OCI-LY1 (cell line): ENCODE results near the gene FHIT.

Source experiments
- H2AFZ ChIP-seq: fragments of 200-600 bp; sonication (generic), shearing (Covaris generic); 2 replicates; pipeline ENCODE4 v1.6.0; 2014; ENCODE audit warnings: antibody characterized with exemption, mild to moderate bottlenecking, low read length
- H3F3A ChIP-seq: fragments of 200-600 bp; sonication (generic), shearing (Covaris generic); 2 replicates; pipeline ENCODE4 v1.6.0; 2014; ENCODE audit warnings: mild to moderate bottlenecking, antibody characterized with exemption, low read length, moderate library complexity; ENCODE audit not compliant: insufficient read depth
- H3K27ac ChIP-seq: fragments of 200-600 bp; sonication (generic); 2 replicates; pipeline ENCODE4 v1.5.1; 2014; ENCODE audit warnings: low read length, mixed run types, mild to moderate bottlenecking, low read depth; ENCODE audit not compliant: poor library complexity, severe bottlenecking
- H3K27me3 ChIP-seq: fragments of 200-600 bp; sonication (generic); 2 replicates; pipeline ENCODE4 v1.6.0; 2014; ENCODE audit warnings: antibody characterized with exemption, mild to moderate bottlenecking, low read length, moderate library complexity; ENCODE audit not compliant: insufficient read depth
- H3K36me3 ChIP-seq: fragments of 200-600 bp; sonication (generic); 2 replicates; pipeline ENCODE4 v1.6.1; 2014; ENCODE audit warnings: mild to moderate bottlenecking, antibody characterized with exemption, low read length, moderate library complexity, mixed read lengths; ENCODE audit not compliant: insufficient read depth
- H3K4me1 ChIP-seq: fragments of 200-600 bp; sonication (generic); 2 replicates; pipeline ENCODE4 v1.5.1; 2014; ENCODE audit warnings: mild to moderate bottlenecking, low read length, moderate library complexity; ENCODE audit not compliant: insufficient read depth, severe bottlenecking
- H3K4me2 ChIP-seq: fragments of 200-600 bp; sonication (generic), shearing (Covaris generic); 2 replicates; pipeline ENCODE4 v1.6.1; 2014; ENCODE audit warnings: low read length
- H3K4me3 ChIP-seq: fragments of 200-600 bp; sonication (generic); 2 replicates; pipeline ENCODE4 v1.5.1; 2014; ENCODE audit warnings: low read length, low read depth, mild to moderate bottlenecking, mixed read lengths; ENCODE audit not compliant: poor library complexity, severe bottlenecking
- H3K79me2 ChIP-seq: fragments of 200-600 bp; shearing (Covaris generic); 2 replicates; pipeline ENCODE4 v1.6.1; 2016; ENCODE audit warnings: mixed run types, low read length, mixed read lengths; ENCODE audit not compliant: insufficient read depth
- H3K9ac ChIP-seq: fragments of 200-600 bp; sonication (generic), shearing (Covaris generic); 2 replicates; pipeline ENCODE4 v1.6.1; 2014; ENCODE audit warnings: mild to moderate bottlenecking, low read length, mixed read lengths
- H3K9me2 ChIP-seq: fragments of 200-600 bp; sonication (generic), shearing (Covaris generic); 2 replicates; pipeline ENCODE4 v1.6.1; 2014; ENCODE audit warnings: low read depth, mild to moderate bottlenecking, low read length, mixed read lengths
- H3K9me3 ChIP-seq: fragments of 200-600 bp; shearing (Covaris generic); 2 replicates; pipeline ENCODE4 v1.6.1; 2014; ENCODE audit warnings: low read length, mixed read lengths
- H4K20me1 ChIP-seq: fragments of 200-600 bp; sonication (generic), shearing (Covaris generic); 2 replicates; pipeline ENCODE4 v1.6.0; 2016; ENCODE audit warnings: mild to moderate bottlenecking, low read length; ENCODE audit not compliant: insufficient read depth
- EZH2 ChIP-seq: fragments of 200-600 bp; sonication (generic), shearing (Covaris generic); IDR thresholded peaks from 2 replicates; pipeline ENCODE4 v1.8.0; 2017; ENCODE audit warnings: borderline replicate concordance, mixed run types, mild to moderate bottlenecking, antibody characterized with exemption, low read length, moderate library complexity, mixed read lengths
- TF ChIP-seq, protein P1 (sequence below): fragments of 200-600 bp; sonication (generic), shearing (Covaris generic); IDR thresholded peaks from 2 replicates; pipeline ENCODE4 v1.5.1; 2017; ENCODE audit warnings: mild to moderate bottlenecking, antibody characterized with exemption, low read length, moderate library complexity, mixed read lengths

FHIT gene

DNA sequence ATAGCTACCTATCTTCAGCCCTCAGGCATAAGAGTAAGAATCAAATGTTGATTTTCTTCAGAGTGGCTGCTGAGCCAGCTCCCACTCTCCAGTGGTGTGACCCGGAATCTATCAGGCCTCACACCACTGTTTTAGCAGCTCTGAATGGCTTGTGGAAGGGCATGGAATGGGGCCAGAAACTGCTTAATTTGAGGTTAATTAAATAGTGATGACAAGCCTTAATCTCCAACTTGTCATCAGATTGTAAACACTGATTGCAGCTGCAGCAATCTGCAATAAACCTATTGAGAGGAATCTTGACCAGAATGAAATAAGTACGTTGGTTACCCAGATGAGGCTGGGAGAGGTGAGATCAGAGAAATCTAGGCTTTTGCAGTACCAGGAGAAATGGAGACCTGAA lies 317.4 kb downstream of the FHIT start:
- TF ChIP-seq, protein P1, sequence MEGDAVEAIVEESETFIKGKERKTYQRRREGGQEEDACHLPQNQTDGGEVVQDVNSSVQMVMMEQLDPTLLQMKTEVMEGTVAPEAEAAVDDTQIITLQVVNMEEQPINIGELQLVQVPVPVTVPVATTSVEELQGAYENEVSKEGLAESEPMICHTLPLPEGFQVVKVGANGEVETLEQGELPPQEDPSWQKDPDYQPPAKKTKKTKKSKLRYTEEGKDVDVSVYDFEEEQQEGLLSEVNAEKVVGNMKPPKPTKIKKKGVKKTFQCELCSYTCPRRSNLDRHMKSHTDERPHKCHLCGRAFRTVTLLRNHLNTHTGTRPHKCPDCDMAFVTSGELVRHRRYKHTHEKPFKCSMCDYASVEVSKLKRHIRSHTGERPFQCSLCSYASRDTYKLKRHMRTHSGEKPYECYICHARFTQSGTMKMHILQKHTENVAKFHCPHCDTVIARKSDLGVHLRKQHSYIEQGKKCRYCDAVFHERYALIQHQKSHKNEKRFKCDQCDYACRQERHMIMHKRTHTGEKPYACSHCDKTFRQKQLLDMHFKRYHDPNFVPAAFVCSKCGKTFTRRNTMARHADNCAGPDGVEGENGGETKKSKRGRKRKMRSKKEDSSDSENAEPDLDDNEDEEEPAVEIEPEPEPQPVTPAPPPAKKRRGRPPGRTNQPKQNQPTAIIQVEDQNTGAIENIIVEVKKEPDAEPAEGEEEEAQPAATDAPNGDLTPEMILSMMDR = no peak
- no peak for TF ChIP-seq EZH2
- Histone ChIP-seq H4K20me1 (no peaks in the 10 kb centered on the region), H3K9me2 (no peaks in the 10 kb centered on the region), H2AFZ (no peak overlapping the region), H3K36me3 (no peaks in the 10 kb centered on the region), H3K4me3 (no peak overlapping the region), H3K9me3 (no peaks in the 10 kb centered on the region), H3K27ac (no peak overlapping the region), H3K4me1 (no peaks in the 10 kb centered on the region), H3K9ac (no peak overlapping the region), H3K4me2 (no peak overlapping the region), H3K79me2 (no peaks in the 10 kb centered on the region), H3K27me3 (no peaks in the 10 kb centered on the region), H3F3A (no peaks in the 10 kb centered on the region)

DNA sequence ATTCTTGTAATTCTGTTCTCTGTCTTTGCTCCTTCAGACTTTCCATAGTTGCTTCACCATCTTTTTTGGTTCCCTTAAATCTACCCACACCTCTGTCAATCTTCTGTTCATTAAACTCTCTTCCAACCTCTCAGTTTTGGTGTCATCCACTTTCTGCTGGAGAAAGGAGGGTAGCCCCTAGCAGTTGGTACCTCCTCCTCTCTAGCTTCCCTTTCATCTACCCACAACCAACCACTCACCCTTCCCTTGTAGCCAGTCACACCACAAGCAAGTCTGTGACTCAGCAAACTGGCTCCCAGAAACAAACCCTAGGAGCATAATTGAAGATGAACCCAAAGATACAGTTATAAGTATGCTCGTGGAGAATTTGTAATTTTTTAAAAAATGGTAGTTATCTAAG lies 318.6 kb downstream of the FHIT start:
- no peak for TF ChIP-seq EZH2
- TF ChIP-seq, protein P1 = no peak
- Histone ChIP-seq H3K9me3 (no peaks in the 10 kb centered on the region), H3K79me2 (no peaks in the 10 kb centered on the region), H3K9me2 (no peaks in the 10 kb centered on the region), H3F3A (no peaks in the 10 kb centered on the region), H3K4me2 (no peak overlapping the region), H3K27ac (no peak overlapping the region), H2AFZ (no peak overlapping the region), H3K27me3 (no peaks in the 10 kb centered on the region), H3K4me3 (no peak overlapping the region), H4K20me1 (no peaks in the 10 kb centered on the region), H3K36me3 (no peaks in the 10 kb centered on the region), H3K4me1 (no peaks in the 10 kb centered on the region), H3K9ac (no peak overlapping the region)

DNA sequence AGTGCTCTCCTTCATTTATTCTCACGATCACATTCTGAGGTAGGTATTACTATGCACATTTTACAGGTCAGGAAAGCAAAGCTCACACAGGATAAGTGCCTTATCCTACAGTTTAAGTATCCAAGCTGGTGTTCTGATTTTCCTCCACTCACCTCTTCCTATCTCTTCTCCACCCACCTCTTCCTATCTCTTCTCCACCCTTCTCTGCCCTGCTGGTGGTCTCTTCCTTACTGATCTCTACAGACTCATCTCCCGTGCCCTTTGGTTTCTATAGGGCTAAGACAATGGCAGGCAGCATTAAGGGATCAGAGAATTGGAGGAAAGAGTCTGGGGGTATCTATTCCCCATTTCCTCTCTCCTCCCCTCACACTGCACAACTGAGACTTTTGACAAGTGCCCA lies 319.1 kb downstream of the FHIT start:
- Histone ChIP-seq H3K27me3 (no peaks in the 10 kb centered on the region), H3F3A (no peaks in the 10 kb centered on the region), H3K4me1 (no peaks in the 10 kb centered on the region), H3K9me3 (no peaks in the 10 kb centered on the region), H4K20me1 (no peaks in the 10 kb centered on the region), H3K9ac (no peak overlapping the region), H2AFZ (no peak overlapping the region), H3K4me2 (no peak overlapping the region), H3K27ac (no peak overlapping the region), H3K36me3 (no peaks in the 10 kb centered on the region), H3K9me2 (no peaks in the 10 kb centered on the region), H3K79me2 (no peaks in the 10 kb centered on the region), H3K4me3 (no peak overlapping the region)
- no peak for TF ChIP-seq EZH2

DNA sequence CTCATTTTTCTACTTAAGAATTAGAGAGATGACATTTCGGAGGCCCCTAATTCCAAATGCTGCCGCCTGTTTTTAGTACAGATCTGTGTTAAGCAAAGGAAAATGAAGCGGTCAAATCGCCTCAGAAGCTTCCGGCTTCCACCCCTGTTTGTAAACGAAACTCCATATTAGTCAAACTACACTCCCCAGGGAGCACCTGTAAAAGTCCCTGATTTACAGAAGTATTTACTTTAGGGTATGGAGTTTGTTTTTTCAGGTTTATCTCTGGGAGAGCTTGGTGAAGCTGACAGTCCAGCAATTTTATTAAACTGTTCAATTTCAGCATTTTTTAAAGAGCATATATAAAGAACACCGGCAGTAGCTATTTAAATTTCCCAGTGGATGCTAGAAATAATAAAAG lies 319.8 kb downstream of the FHIT start:
- Histone ChIP-seq H3K27me3 (no peaks in the 10 kb centered on the region), H4K20me1 (no peaks in the 10 kb centered on the region), H3K9me2 (no peaks in the 10 kb centered on the region), H3K27ac (no peak overlapping the region), H3K9ac (no peak overlapping the region), H2AFZ (no peak overlapping the region), H3K9me3 (no peaks in the 10 kb centered on the region), H3K4me3 (no peak overlapping the region), H3F3A (no peaks in the 10 kb centered on the region), H3K4me1 (no peaks in the 10 kb centered on the region), H3K4me2 (no peak overlapping the region), H3K79me2 (no peaks in the 10 kb centered on the region), H3K36me3 (no peaks in the 10 kb centered on the region)
- TF ChIP-seq, protein P1 = no peak
- no peak for TF ChIP-seq EZH2
